HG03045 (cell line): ENCODE results near the gene PHACTR3.

ENCODE experiments used
- ATAC-seq: cut with Tn5 transposase; IDR thresholded peaks from one replicate; pipeline ENCODE4 v1.9.1; 2021; ENCODE audit warnings: mild to moderate bottlenecking, moderate library complexity; ENCODE audit not compliant: unreplicated experiment

PHACTR3 gene

GRCh38 chr20:59772931-59773913 is 168.9 kb downstream of the PHACTR3 start:
- ATAC-seq, result no peak

- ATAC-seq, result no peak
Observed at GRCh38 chr20:59774204-59774641, 169.9 kb downstream of the PHACTR3 start.

GRCh38 chr20:59774921-59775686 is 170.8 kb downstream of the PHACTR3 start:
- ATAC-seq, result no peak

- ATAC-seq, result no peak
Observed at GRCh38 chr20:59775687-59776055, 171.3 kb downstream of the PHACTR3 start.

GRCh38 chr20:59776059-59776603 is 171.8 kb downstream of the PHACTR3 start:
- ATAC-seq, result no peak

- no peak for ATAC-seq
Observed at GRCh38 chr20:59776626-59777330, 172.4 kb downstream of the PHACTR3 start.

- ATAC-seq, result no peak
Observed at GRCh38 chr20:59777331-59777725, 173.0 kb downstream of the PHACTR3 start.

GRCh38 chr20:59777814-59778575 is 173.7 kb downstream of the PHACTR3 start:
- no peak for ATAC-seq

GRCh38 chr20:59778615-59779200 is 174.4 kb downstream of the PHACTR3 start:
- no peak for ATAC-seq

- ATAC-seq, result no peak
Observed at GRCh38 chr20:59779656-59780380, 175.5 kb downstream of the PHACTR3 start.

GRCh38 chr20:59780494-59781185 is 176.3 kb downstream of the PHACTR3 start:
- ATAC-seq, result no peak

- ATAC-seq, result no peak
Observed at GRCh38 chr20:59781226-59781625, 176.9 kb downstream of the PHACTR3 start.

GRCh38 chr20:59782986-59783640 is 178.8 kb downstream of the PHACTR3 start:
- no peak for ATAC-seq

GRCh38 chr20:59783641-59784010 is 179.3 kb downstream of the PHACTR3 start:
- ATAC-seq, result no peak

- ATAC-seq, result no peak
Observed at GRCh38 chr20:59784365-59784764, 180.0 kb downstream of the PHACTR3 start.

- no peak for ATAC-seq
Observed at GRCh38 chr20:59784791-59785668, 180.7 kb downstream of the PHACTR3 start.

GRCh38 chr20:59785669-59785959 is 181.3 kb downstream of the PHACTR3 start:
- no peak for ATAC-seq
